GM12872 (cell line): Measurements from ENCODE around the gene TSC22D1.

ENCODE experiments used
- TF ChIP-seq, protein P1 (sequence below): IDR thresholded peaks from 3 replicates; pipeline ENCODE4 v1.5.1; 2011; ENCODE audit warnings: low read depth, mild to moderate bottlenecking, low read length, moderate library complexity; ENCODE audit not compliant: insufficient read depth

The TSC22D1 gene

DNA sequence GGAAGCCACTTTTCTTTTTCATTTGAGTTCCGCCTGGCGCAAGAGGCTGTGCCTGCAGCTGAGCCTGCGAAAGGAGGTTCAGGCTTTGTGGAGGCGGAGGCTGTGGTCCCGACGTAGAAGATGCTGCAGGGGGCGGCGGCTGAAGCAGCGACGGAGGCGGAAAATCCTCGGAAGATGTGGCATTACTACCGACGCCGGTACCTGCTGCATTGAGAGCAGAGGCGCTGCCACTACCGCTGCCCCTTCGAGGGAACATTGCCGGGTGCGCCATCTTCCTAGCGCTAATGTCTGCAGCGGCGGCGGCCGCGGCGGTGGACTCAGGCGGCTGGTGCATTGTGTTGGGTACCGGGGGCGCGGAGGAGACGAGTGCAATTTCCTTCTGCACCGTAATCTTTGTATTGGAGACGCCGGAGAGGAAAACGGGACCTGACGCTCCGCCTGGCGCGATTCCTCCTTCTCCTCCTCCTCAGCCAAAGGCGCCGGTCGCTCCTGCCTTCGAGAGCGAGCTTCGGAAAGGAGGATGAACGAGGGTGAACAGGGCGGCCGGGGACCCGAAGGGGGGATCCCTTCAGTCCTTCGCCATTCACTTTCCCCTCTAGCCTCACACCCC, at the start of gene TSC22D1:
Gene TSC22D1, minus strand, starts transcription at position 590 of the 610 bp plus-strand sequence. Its CDS starts 256 bp downstream, at position 334.
- TF ChIP-seq, protein P1, sequence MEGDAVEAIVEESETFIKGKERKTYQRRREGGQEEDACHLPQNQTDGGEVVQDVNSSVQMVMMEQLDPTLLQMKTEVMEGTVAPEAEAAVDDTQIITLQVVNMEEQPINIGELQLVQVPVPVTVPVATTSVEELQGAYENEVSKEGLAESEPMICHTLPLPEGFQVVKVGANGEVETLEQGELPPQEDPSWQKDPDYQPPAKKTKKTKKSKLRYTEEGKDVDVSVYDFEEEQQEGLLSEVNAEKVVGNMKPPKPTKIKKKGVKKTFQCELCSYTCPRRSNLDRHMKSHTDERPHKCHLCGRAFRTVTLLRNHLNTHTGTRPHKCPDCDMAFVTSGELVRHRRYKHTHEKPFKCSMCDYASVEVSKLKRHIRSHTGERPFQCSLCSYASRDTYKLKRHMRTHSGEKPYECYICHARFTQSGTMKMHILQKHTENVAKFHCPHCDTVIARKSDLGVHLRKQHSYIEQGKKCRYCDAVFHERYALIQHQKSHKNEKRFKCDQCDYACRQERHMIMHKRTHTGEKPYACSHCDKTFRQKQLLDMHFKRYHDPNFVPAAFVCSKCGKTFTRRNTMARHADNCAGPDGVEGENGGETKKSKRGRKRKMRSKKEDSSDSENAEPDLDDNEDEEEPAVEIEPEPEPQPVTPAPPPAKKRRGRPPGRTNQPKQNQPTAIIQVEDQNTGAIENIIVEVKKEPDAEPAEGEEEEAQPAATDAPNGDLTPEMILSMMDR: no peak

GRCh38 chr13:44622708-44623107, 46.6 kb upstream of the TSC22D1 start:
- TF ChIP-seq, protein P1: no peak

- TF ChIP-seq, protein P1: no peak
Measured at GRCh38 chr13:44622261-44622660, 46.1 kb upstream of the TSC22D1 start.

DNA sequence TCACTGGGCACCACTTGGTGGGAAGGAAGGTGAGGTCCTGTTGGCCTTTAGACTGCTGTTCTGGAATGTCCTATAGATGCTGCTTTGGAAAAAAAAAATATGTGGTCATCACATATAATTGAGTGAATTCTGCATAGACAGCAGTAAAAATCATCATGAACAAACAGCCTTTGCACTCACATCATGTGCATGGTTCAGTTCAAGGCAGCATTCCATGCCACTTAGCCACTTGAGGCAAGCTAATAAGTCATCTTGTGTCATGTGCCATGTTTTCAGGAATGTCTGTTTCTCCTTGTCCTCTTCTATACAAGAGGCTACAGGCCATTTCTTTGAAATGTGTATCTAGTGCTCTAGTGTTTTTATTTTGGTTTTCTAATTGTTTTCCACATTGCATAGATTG, 43.9 kb upstream of the TSC22D1 start:
- TF ChIP-seq, protein P1: no peak

DNA sequence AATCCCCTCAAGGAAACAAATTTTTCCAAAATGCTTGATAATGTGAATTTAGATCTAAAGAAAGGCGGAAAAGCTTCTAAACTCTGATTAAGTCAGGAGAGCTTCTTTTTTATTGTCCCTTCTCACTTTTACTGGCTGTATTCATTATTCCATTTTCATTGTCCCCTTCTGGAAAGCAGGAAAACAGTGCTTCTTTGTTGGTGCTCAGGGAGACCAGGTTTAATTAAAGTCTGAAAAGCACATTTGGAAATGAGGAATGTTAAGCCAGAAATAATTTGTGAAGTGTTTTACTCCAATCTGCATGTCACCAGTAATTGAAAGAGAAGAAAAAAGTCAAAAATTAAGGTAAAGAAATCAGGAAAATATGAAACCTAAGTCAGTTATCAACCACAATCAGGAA, 43.5 kb upstream of the TSC22D1 start:
- TF ChIP-seq, protein P1: no peak

- TF ChIP-seq, protein P1: no peak
Measured at GRCh38 chr13:44618326-44618725, 42.2 kb upstream of the TSC22D1 start.

DNA sequence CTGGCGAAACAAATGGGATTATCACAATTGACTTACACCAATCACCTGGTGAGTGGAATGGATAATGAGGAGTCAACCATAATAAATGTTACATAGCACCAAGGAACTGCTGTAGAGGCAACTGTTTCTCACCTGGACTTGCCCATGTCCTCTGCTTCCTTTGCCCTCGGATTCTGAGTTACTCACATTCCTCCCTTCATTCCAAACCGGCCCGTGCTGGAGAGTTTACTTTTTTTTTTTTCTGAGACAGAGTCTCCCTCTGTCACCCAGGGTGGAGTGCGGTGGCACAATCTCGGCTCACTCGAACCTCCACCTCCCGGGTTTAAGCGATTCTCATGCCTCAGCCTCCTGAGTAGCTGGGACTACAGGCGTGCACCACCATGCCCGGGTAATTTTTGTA, 41.5 kb upstream of the TSC22D1 start:
- TF ChIP-seq, protein P1: no peak
